ENCODE data around the gene GPR171. TPM values are rescaled to one million over a fixed set of nuclear protein-coding genes. Genes with fewer than 3 reads are reported as not detected.

Gene GPR171
- polyA plus RNA-seq, 3 donors = 0.22 to 0.50 (median 0.36) TPM

DNA sequence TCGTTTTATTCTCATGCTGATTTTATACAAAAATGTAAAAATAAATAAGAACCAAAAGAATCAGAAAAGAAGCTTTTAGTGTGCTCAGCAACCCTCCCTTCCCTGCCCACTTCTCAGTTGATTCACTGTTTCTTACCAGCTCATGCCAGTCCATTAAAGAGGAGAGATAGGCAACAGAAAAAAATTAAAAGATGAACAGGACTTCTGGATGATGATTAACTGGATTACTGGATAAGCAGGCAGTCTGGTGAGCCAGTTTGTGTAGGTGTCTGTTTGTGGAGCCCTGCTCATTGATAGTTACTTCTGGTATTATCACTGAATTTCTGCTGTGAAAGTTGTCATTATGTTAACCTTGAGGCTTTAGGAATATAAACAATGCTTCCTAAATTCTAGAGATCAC, 15.1 kb upstream of the GPR171 start:
- DNase-seq (ENCODE audit: extremely low read depth in 1 of 11, low read depth in 9 of 11, low spot score in 4 of 11) = no peak

DNA sequence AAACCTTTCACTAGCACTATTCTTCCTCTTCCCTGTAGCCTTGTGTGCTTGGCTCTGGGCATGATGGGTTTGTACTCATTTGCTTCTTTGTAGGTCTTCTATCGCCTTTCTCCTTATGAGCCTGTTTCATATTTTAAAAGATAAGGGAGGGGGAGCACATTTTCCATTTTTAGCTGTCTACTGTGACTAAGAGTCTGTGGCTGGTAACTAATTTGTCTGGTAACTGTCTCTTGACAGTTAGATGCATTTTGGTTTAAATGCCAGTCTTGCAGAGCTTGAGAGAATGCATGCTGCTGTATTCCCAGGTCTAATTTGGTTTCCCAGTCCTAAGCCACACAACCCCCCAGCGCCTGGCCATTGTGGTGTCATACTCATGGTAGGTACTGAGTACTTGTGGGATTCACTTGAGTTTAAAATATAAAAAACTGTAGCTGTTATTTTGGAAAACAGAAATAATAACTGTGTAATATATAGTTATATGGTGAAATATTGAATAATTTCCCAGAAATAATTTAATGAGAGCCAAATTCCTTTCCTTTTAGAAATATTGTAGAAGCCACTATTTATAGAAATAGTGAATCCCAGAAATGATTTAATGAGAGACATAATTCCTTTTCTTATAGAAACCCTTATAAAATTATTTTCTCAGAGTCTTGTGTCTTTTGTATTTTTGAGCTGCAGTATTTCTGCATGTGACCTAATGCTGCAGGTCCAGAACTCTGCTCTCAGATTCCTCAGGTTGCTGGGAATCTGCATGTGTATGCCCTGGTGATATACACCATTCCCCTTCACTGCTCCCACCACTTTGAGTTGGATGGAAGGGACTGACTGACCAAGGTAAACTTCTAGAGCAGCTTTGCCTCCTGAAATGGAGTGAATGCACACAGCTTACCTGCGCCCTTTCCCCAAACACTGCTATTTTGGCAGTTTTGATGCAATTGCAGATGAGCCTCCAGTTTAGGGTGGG, 13.9 kb upstream of the GPR171 start:
- no peak for DNase-seq (ENCODE audit: extremely low read depth in 1 of 11, low read depth in 9 of 11, low spot score in 4 of 11)

GRCh38 chr3:151214459-151214858, 11.4 kb upstream of the GPR171 start:
- no peak for DNase-seq (ENCODE audit: extremely low read depth in 1 of 11, low read depth in 9 of 11, low spot score in 4 of 11)

GRCh38 chr3:151213881-151214280, 10.9 kb upstream of the GPR171 start:
- DNase-seq (ENCODE audit: extremely low read depth in 1 of 11, low read depth in 9 of 11, low spot score in 4 of 11) = no peak

DNA sequence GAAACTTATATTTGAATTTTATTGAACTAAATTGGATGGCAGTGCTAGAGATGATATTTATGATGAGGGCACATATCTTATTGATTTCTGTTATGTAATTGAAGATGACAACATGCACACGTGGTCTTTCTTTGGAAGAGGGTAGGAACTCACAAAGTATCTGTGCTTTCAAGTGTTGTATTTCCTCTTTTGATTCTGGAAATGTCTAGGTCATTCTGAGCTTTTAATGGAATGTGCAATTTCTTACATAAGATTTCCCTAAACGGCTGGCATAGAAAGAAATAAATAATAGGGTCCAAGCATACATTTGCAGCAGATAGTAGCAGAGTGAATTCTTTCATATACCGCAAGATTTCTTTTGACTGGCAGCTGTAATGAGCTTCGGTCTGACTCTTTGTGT, 10.1 kb upstream of the GPR171 start:
- DNase-seq (ENCODE audit: extremely low read depth in 1 of 11, low read depth in 9 of 11, low spot score in 4 of 11) = no peak

- DNase-seq (ENCODE audit: extremely low read depth in 1 of 11, low read depth in 9 of 11, low spot score in 4 of 11) = no peak
Observed at GRCh38 chr3:151210676-151211381, 7.8 kb upstream of the GPR171 start.

DNA sequence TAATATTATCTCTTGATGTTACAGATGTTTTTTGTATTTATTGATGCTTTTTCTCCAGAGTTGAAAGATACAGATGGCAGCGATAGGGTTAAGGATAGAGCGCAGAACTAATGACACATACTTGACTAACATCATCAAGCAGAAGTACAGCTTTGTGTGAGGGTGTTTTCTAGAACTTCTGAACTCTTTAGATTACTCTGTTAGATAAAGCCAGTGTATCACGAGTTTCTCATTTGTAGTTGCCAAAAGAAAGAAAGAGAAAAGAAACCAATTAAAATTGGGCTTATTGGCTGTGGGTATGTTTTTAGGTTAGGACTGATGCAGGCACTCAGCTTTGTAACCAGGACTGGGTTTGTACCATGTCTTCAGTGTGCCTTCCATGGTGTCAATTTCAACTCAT, 6.6 kb upstream of the GPR171 start:
- no peak for DNase-seq (ENCODE audit: extremely low read depth in 1 of 11, low read depth in 9 of 11, low spot score in 4 of 11)

- DNase-seq (ENCODE audit: extremely low read depth in 1 of 11, low read depth in 9 of 11, low spot score in 4 of 11) = no peak
Observed at GRCh38 chr3:151206201-151206600, 3.2 kb upstream of the GPR171 start.

- DNase-seq (ENCODE audit: extremely low read depth in 1 of 11, low read depth in 9 of 11, low spot score in 4 of 11) = no peak
Observed at GRCh38 chr3:151205482-151205881, 2.5 kb upstream of the GPR171 start.

GRCh38 chr3:151204530-151205402, 1.8 kb upstream of the GPR171 start:
- no peak for DNase-seq (ENCODE audit: extremely low read depth in 1 of 11, low read depth in 9 of 11, low spot score in 4 of 11)

DNA sequence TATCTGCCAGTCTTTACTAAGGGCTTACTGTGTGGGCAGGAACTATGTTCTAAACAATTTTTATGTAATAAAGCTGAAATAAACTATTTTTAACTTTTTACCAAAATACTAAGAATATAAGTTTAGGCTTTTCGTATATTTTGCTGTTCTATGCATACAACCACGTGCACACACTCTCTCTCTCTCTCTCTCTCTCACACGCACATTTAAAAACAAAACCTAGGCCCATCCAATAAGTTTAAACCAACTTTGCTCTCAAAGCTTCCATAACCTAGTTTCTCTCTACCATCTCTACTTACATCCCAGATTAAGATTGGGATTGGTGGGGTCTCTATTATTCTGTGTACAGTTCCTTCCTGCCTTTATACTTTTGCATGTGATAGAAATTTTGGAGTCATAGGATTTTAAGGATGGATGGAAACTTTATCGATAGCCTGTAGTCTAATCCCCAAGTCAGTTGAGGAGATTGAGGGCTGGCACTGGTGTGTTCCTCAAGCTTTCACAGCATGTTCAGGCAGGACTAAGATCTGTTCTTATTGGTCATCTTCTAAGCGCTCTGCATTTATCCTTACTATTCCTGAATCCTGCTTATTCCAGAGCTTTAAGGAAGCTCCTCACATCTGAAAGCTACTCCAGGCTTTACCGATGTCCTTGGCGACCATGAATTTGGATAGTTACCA, 1.8 kb downstream of the GPR171 start:
- no peak for DNase-seq (ENCODE audit: extremely low read depth in 1 of 11, low read depth in 9 of 11, low spot score in 4 of 11)

DNA sequence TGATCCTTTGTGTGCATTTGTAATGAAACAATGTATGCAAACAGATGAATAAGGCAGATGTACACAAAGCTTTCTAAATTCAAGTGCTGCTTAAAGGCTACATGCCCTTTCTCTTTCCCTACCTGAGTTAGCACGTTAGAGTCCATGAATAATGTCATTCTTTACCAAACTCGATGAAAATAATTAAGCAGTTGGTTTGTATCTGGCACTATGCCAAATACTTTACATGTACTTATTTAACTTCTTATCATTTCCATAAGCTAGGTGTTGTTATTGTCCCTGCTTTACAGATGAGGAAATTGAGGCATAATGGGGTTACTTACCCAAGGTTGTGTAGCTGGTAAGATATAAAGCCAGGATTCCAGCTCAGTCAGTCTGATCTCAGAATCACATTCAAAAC, 2.4 kb downstream of the GPR171 start:
- no peak for DNase-seq (ENCODE audit: extremely low read depth in 1 of 11, low read depth in 9 of 11, low spot score in 4 of 11)

GRCh38 chr3:151199554-151200438, 3.2 kb downstream of the GPR171 start:
- DNase-seq (ENCODE audit: extremely low read depth in 1 of 11, low read depth in 9 of 11, low spot score in 4 of 11) = no peak

DNA sequence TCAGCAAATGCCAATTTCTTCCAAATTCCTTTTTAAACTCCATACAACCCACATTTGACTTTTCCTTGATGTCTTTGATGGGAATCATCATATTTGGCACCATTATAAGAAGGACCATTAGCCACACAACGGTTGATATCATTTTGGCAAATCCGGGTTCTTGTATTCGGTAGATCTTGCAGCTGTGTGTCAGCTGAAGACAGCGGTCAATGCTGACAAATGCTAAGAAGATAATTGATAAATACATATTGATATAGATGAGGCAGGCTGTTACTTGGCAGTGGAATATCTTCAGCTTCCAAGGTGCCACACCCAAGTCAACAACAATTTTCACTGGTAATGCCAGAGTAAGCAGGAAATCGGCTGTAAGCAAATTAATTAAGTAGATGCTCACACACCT, 4.2 kb downstream of the GPR171 start:
- no peak for DNase-seq (ENCODE audit: extremely low read depth in 1 of 11, low read depth in 9 of 11, low spot score in 4 of 11)

GRCh38 chr3:151197981-151198767, 4.8 kb downstream of the GPR171 start:
- no peak for DNase-seq (ENCODE audit: extremely low read depth in 1 of 11, low read depth in 9 of 11, low spot score in 4 of 11)

- no peak for DNase-seq (ENCODE audit: extremely low read depth in 1 of 11, low read depth in 9 of 11, low spot score in 4 of 11)
Observed at GRCh38 chr3:151197228-151197627, 5.8 kb downstream of the GPR171 start.

DNA sequence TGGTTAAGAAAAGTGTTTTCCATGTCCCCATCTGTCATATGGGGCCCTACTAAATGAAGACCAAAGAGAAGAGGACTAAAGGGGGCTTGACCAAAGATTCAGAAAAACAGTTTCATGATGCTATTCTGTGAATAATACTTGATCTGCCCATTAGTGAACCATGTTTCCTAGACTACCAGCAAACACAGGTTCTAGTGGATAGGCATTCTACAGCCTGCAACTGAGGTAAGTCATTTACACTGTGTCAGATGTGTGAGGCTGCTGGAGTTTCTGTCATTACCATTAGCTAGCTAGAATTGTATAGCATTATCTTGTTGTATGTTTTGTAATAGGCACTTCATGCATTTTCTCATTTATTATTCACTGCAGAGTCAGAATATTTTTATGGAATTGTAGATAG, 6.6 kb downstream of the GPR171 start:
- no peak for DNase-seq (ENCODE audit: extremely low read depth in 1 of 11, low read depth in 9 of 11, low spot score in 4 of 11)

All from renal cortex interstitium (tissue), 11 donors.